K562 (cell line): ENCODE measurements around the gene TP53I13. TPM values are rescaled to one million over a fixed set of nuclear protein-coding genes. Genes with fewer than 3 reads are reported as not detected.

Experiments used
- ATAC-seq: fragments of 200-7000 bp; cut with Tn5 transposase; 3 replicates; pipeline ENCODE4 v1.9.1; 2020; ENCODE audit warnings: moderate library complexity
- BruUV-seq: library from RNA; stranded (reverse); fragments of 400-500 nt; replicated peaks from 2 replicates; lab custom pipeline; 2021; lab: Mats Ljungman, UMichigan
- CTCF ChIA-PET: fragments of 300-600 bp; formaldehyde crosslinking; extraction: SDS; loops from one replicate; lab custom pipeline; 2021; ENCODE audit warnings: low intra/inter-chr PET ratio; lab: Yijun Ruan, JAX
- POLR2A ChIA-PET: fragments of 300-600, 350-650 bp; sonication (Branson Sonifier 250); formaldehyde crosslinking; extraction: SDS; loops from one replicate; lab custom pipeline; 2021; ENCODE audit warnings: antibody characterized with exemption, inconsistent platforms; lab: Yijun Ruan, JAX
- DNase-seq, 4 experiments: peaks; one replicate each; pipeline versions ENCODE4 v3.0.0 to v3.0.0-alpha.2; 2011 to 2018; ENCODE audit warnings: low spot score in 3 of 4, mixed read lengths in 3 of 4; ENCODE audit errors: extremely low read depth in 1 of 4
- FAIRE-seq: peaks from 2 replicates; lab custom pipeline; 2011; peaks lifted over from hg19 to GRCh38; lab: Jason Lieb, UNC
- H2AFZ ChIP-seq: 2 replicates; pipeline ENCODE4 v1.6.0; 2011; ENCODE audit warnings: low read depth, low read length, control low read depth, inconsistent platforms
- H3K27ac ChIP-seq: fragments of 200-600 bp; 3 replicates; pipeline ENCODE4 v1.8.0; 2011; ENCODE audit warnings: low read depth, mild to moderate bottlenecking, control low read depth, inconsistent platforms, low read length, moderate library complexity, mixed read lengths; ENCODE audit errors: extremely low read depth
- H3K27me3 ChIP-seq, 2 experiments: fragments of 300-600 bp in 1 of 2; 2 replicates in 1 of 2; 3 replicates in 1 of 2; pipeline versions ENCODE4 v1.6.0 to v1.8.0; 2011; ENCODE audit warnings: inconsistent platforms in 2 of 2, low read length in 2 of 2, mild to moderate bottlenecking in 1 of 2, mixed read lengths in 1 of 2, moderate library complexity in 1 of 2; ENCODE audit not compliant: control insufficient read depth in 2 of 2, insufficient read depth in 2 of 2
- H3K36me3 ChIP-seq: fragments of 300-600 bp; 3 replicates; pipeline ENCODE4 v1.8.0; 2011; ENCODE audit warnings: mild to moderate bottlenecking, low read length, inconsistent platforms; ENCODE audit not compliant: control insufficient read depth, insufficient read depth
- H3K4me1 ChIP-seq, 2 experiments: fragments of 200-600 bp in 1 of 2; replicated peaks in 1 of 2; 2 replicates in 1 of 2; 3 replicates in 1 of 2; pipeline versions ENCODE4 v1.5.1 to v1.8.0; 2011; ENCODE audit warnings: inconsistent platforms in 2 of 2, low read length in 2 of 2, mild to moderate bottlenecking in 1 of 2, mixed read lengths in 1 of 2, moderate library complexity in 1 of 2; ENCODE audit not compliant: control insufficient read depth in 2 of 2, insufficient read depth in 2 of 2
- H3K4me2 ChIP-seq: 2 replicates; pipeline ENCODE4 v1.6.1; 2011; ENCODE audit warnings: low read length, control low read depth, inconsistent platforms, mixed read lengths; ENCODE audit not compliant: insufficient read depth
- H3K4me3 ChIP-seq: fragments of 200-600 bp; sonication (generic), shearing (Covaris generic); 2 replicates; pipeline ENCODE4 v1.5.1; 2016; ENCODE audit warnings: control low read depth, inconsistent platforms
- H3K79me2 ChIP-seq: fragments of 200-600 bp; 3 replicates; pipeline ENCODE4 v1.8.0; 2011; ENCODE audit warnings: low read length, inconsistent platforms; ENCODE audit not compliant: control insufficient read depth, insufficient read depth
- H3K9ac ChIP-seq, 2 experiments: 2 replicates each; pipeline versions ENCODE4 v1.6.0 to v1.6.1; 2011; ENCODE audit warnings: low read depth in 2 of 2, low read length in 2 of 2, control low read depth in 1 of 2, inconsistent platforms in 1 of 2, mild to moderate bottlenecking in 1 of 2, mixed read lengths in 1 of 2; ENCODE audit not compliant: insufficient read depth in 1 of 2
- H3K9me1 ChIP-seq: one replicate; pipeline ENCODE4 v1.6.0; 2011; ENCODE audit warnings: inconsistent platforms, mild to moderate bottlenecking, low read length, moderate library complexity; ENCODE audit not compliant: control insufficient read depth, insufficient read depth
- H3K9me3 ChIP-seq: replicated peaks from 2 replicates; pipeline ENCODE4 v1.5.1; 2011; ENCODE audit warnings: low read depth, low read length, inconsistent platforms; ENCODE audit not compliant: control insufficient read depth, insufficient read depth
- H4K20me1 ChIP-seq: replicated peaks from 2 replicates; pipeline ENCODE4 v1.6.1; 2011; ENCODE audit warnings: low read length, inconsistent platforms, mixed read lengths; ENCODE audit not compliant: control insufficient read depth, insufficient read depth
- CHD4 ChIP-seq: fragments of 200-600 bp; sonication (generic); IDR thresholded peaks from 3 replicates; pipeline ENCODE4 v1.6.1; 2012; ENCODE audit warnings: low read depth, mild to moderate bottlenecking, mixed read lengths, low read length, inconsistent platforms; ENCODE audit not compliant: insufficient read depth, insufficient replicate concordance, poor library complexity, severe bottlenecking
- DLX4 ChIP-seq: fragments of 250-450 bp; sonication (Bioruptor Pico); IDR thresholded peaks from 2 replicates; pipeline ENCODE4 v1.6.1; 2021; ENCODE audit warnings: mild to moderate bottlenecking
- FIP1L1 ChIP-seq: fragments of 200-400 bp; formaldehyde crosslinking; IDR thresholded peaks from 2 replicates; pipeline ENCODE4 v1.6.1; 2018; ENCODE audit warnings: mild to moderate bottlenecking, low read depth, low read length; ENCODE audit not compliant: poor library complexity, severe bottlenecking
- HDAC2 ChIP-seq: fragments of 450-650 bp; IDR thresholded peaks from 2 replicates; pipeline ENCODE4 v1.6.1; 2016; ENCODE audit warnings: mild to moderate bottlenecking
- HEY1 ChIP-seq: fragments of 250-450 bp; sonication (Bioruptor Pico); IDR thresholded peaks from 2 replicates; pipeline ENCODE4 v1.5.0; 2020; ENCODE audit warnings: mild to moderate bottlenecking, moderate library complexity, borderline replicate concordance
- MECOM ChIP-seq: fragments of 250-450 bp; sonication (Bioruptor Pico); IDR thresholded peaks from 2 replicates; pipeline ENCODE4 v1.8.0; 2022; ENCODE audit warnings: inconsistent platforms
- MEF2D ChIP-seq: conservative IDR thresholded peaks from 2 replicates; pipeline ENCODE4 v1.6.1; 2016; ENCODE audit warnings: low read depth, missing genetic modification characterization, missing compliant biosample characterization
- POLR2G ChIP-seq: fragments of 200-400 bp; formaldehyde crosslinking; IDR thresholded peaks from 2 replicates; pipeline ENCODE4 v1.6.1; 2017; ENCODE audit warnings: low read depth, mild to moderate bottlenecking, antibody characterized with exemption, low read length, moderate library complexity
- USF2 ChIP-seq: sonication (generic); formaldehyde crosslinking; IDR thresholded peaks from 2 replicates; pipeline ENCODE4 v1.5.0; 2020; ENCODE audit warnings: missing genetic modification reagents
- YBX1 ChIP-seq: fragments of 450-650 bp; IDR thresholded peaks from 2 replicates; pipeline ENCODE4 v1.7.1; 2016; ENCODE audit warnings: mild to moderate bottlenecking
- ZBTB2 ChIP-seq: fragments of 450-650 bp; IDR thresholded peaks from 2 replicates; pipeline ENCODE4 v1.6.1; 2016; ENCODE audit warnings: antibody characterized with exemption
- ZNF316 ChIP-seq: fragments of 450-650 bp; IDR thresholded peaks from 2 replicates; pipeline ENCODE4 v1.6.1; 2016
- WGBS: fragments of 100-300 bp; shearing (Covaris generic); methylation state at CpG from one replicate; pipeline ENCODE4 v1.1.6; 2016; ENCODE audit warnings: low coverage, mixed read lengths; ENCODE audit not compliant: insufficient coverage; ENCODE audit errors: missing lambda C conversion rate; 5-methylcytosine and 5-hydroxymethylcytosine counted together
- in situ Hi-C: fragments of 300-500 bp; cut with MboI; formaldehyde crosslinking; loops from 4 replicates; pipeline ENCODE4 v1.15.0; 2018; ENCODE audit warnings: inconsistent platforms, mixed read lengths
- intact Hi-C: fragments of 100-400 bp; cut with micrococcal nuclease; formaldehyde crosslinking; loops from 2 replicates; pipeline ENCODE4 v1.14.2; 2022
- polyA plus RNA-seq, 8 experiments: library from polyadenylated mRNA; depleted of rRNA in 4 of 8; stranded (reverse) in 5 of 8; unstranded in 3 of 8; fragments of >200 nt; fragmentation: Nextera tagmentation in 2 of 8; fragmentation: Illumina TruSeq in 1 of 8; extraction: Ambion mirVana in 2 of 8; extraction: Trizol in 1 of 8; gene quantifications; 2 replicates each; pipeline versions ENCODE4 v1.2.1 to v1.2.3, GENCODE V29; 2011 to 2014; ENCODE audit warnings: inconsistent platforms in 1 of 8, missing spikeins in 1 of 8
- total RNA-seq, 7 experiments: library from RNA; depleted of rRNA in 6 of 7; stranded (reverse); fragments of >200 nt in 6 of 7; fragmentation: Illumina TruSeq in 2 of 7; extraction: Trizol in 2 of 7; gene quantifications; 2 replicates each; pipeline versions ENCODE4 v1.2.1 to v1.2.3, GENCODE V29; 2011 to 2021; ENCODE audit warnings: low replicate concordance in 1 of 7

Gene TP53I13
- total and polyA plus RNA-seq, 9 of the 15 experiments (the other 6 are each of a cell fraction or from before 2014, with no cell fraction given) = 0.08 to 28.3 (median 9.1) TPM

DNA sequence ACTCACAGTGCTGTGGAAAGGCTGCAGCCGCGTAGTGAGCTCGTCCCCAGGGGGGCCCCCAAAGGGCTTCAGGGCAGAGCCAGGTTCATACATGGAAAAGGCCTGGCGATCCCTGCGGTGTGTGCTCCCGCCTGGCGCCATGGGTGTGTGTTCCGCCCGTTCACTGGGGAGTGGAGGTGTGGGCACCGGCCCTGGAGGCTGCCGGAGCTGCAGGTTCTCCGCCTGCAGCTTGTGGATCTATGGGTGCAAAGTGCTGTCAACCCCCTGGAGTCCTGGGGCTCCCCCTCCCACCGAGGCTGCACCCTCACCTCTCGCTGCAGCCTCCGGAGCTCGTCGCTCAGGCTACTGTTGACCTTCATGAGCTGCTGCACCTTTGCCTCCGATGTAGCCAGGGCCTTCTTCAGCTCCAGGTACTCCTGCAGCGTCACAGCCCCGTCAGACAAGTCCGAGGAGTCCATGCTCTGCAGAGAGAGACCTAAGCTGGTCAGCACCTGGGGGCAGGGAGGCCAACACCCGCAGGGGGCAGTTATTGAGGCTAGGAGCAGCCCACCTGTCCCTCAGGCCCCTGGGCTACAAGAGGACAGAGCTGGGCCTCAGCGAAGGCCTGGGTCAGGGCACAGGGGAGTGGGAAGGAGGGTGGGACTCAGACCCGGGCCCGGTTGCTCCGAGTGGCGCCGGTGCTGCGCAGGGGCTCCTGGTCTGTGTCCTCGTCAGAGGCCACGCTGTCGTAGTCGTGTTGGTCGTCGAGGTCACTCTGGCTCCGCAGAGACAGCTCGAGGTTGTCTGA lies 7.9 kb downstream of the TP53I13 start:
- no peak for FAIRE-seq
- Histone ChIP-seq H3K36me3 (peaks cover 62% of the 10 kb centered on the region; the same call in 2 of the 3 replicates), H3K4me3 (no peak overlapping the region), H3K27me3 (no peaks in the 10 kb centered on the region), H3K27ac (no peak overlapping the region), H3K4me2 (no peak overlapping the region), H3K9me1 (peaks cover 3% of the 10 kb centered on the region), H2AFZ (no peak overlapping the region), H3K79me2 (no peaks in the 10 kb centered on the region), H3K4me1 (peaks cover 0 to 57% of the 10 kb centered on the region in 2 experiments; a peak in 2 of 5 replicates), H3K9ac (peak overlapping the region in 1 of 2 experiments; percentile 50; a peak in 1 of 4 replicates), H4K20me1 (no peaks in the 10 kb centered on the region), H3K9me3 (no peaks in the 10 kb centered on the region)
- no peak for ATAC-seq
- DNase-seq = no peak
- ChIA-PET CTCF (no interaction called here), POLR2A (interaction anchor here (1.1 to 3.6 kb wide), 2 partner anchors 11 to 39 kb away, joined by 3 to 25 read pairs; no protein-coding TSS in a partner anchor)
- in situ Hi-C loops = no loop called here
- TF ChIP-seq POLR2G (0 out of 2 replicates have a peak, but pooled peaks have one; percentile 26), YBX1 (no peak)
- BruUV-seq = TSS peak; percentile 41
- intact Hi-C loops = no loop called here
- 87% methylated on average over 35 of the region's 37 CpGs for WGBS

- BruUV-seq = no TSS peak
- WGBS = 96% methylated on average over 4 of the region's 9 CpGs
- Histone ChIP-seq H3K4me1 (peaks cover 0 to 60% of the 10 kb centered on the region in 2 experiments; a peak in 2 of 5 replicates), H3K9me1 (peaks cover 2% of the 10 kb centered on the region), H3K36me3 (peaks cover 65% of the 10 kb centered on the region; the same call in 2 of the 3 replicates), H3K4me3 (no peak overlapping the region), H3K9ac (peak overlapping the region in 1 of 2 experiments; percentile 50; a peak in 1 of 4 replicates), H3K27ac (no peak overlapping the region), H4K20me1 (no peaks in the 10 kb centered on the region), H2AFZ (no peak overlapping the region), H3K4me2 (no peak overlapping the region), H3K79me2 (no peaks in the 10 kb centered on the region), H3K27me3 (no peaks in the 10 kb centered on the region), H3K9me3 (no peaks in the 10 kb centered on the region)
- POLR2A ChIA-PET = interaction anchor here (1.1 to 3.6 kb wide), 2 partner anchors 10 to 39 kb away, joined by 3 to 25 read pairs; no protein-coding TSS in a partner anchor
- CTCF ChIA-PET = no interaction called here
- FAIRE-seq (no peak), ATAC-seq (no peak), DNase-seq (no peak)
- in situ Hi-C loops (no loop called here), intact Hi-C loops (no loop called here)
- no peak for TF ChIP-seq MECOM (CRISPR knock-in tag)
- no peak for TF ChIP-seq ZBTB2
- no peak for TF ChIP-seq ZNF316
- no peak for TF ChIP-seq FIP1L1
- no peak for TF ChIP-seq HEY1 (CRISPR knock-in tag)
- TF ChIP-seq CHD4 = no peak
- no peak for TF ChIP-seq USF2 (CRISPR knock-in tag)
- no peak for TF ChIP-seq MEF2D
- TF ChIP-seq HDAC2 = no peak
- TF ChIP-seq DLX4 (CRISPR knock-in tag) = no peak
Observed at GRCh38 chr17:29577001-29577370, 8.5 kb downstream of the TP53I13 start.
